Body of pancreas (tissue), 4 donors: ENCODE results near the gene BBOX1. TPM values are rescaled to one million over a fixed set of nuclear protein-coding genes. Genes with fewer than 3 reads are reported as not detected.

ENCODE experiments used
- ATAC-seq: fragments of 150-250 bp; one replicate; pipeline ENCODE4 v1.9.1; 2016
- DNase-seq, 4 donors: peaks; one replicate each; pipeline ENCODE4 v3.0.0-alpha.2; 2019
- H3K27ac ChIP-seq, 4 donors: fragments of 200-600 bp; sonication (generic); 1 replicate in 3 of 4; 2 replicates in 1 of 4; pipeline versions ENCODE4 v1.5.1 to v1.6.1; 2016 to 2019; ENCODE audit warnings: mild to moderate bottlenecking in 1 of 4, mixed read lengths in 1 of 4, moderate library complexity in 1 of 4
- H3K27me3 ChIP-seq, 2 donors: fragments of 200-600 bp; sonication (generic); one replicate each; pipeline ENCODE4 v1.6.0; 2016; ENCODE audit warnings: mild to moderate bottlenecking in 1 of 2
- H3K36me3 ChIP-seq, 2 donors: fragments of 200-600 bp; sonication (generic); replicated peaks in 1 of 2; 2 replicates each; pipeline ENCODE4 v1.5.1; 2016; ENCODE audit warnings: low read depth in 2 of 2; ENCODE audit not compliant: insufficient read depth in 1 of 2
- H3K4me1 ChIP-seq: fragments of 200-600 bp; sonication (generic); one replicate; pipeline ENCODE4 v1.6.0; 2016
- H3K4me3 ChIP-seq, 2 donors: fragments of 200-600 bp; sonication (generic); 1 replicate in 1 of 2; 2 replicates in 1 of 2; pipeline ENCODE4 v1.5.1; 2016 to 2019
- H3K9me3 ChIP-seq, 3 donors: fragments of 200-600 bp; sonication (generic); 1 replicate in 2 of 3; 2 replicates in 1 of 3; pipeline ENCODE4 v1.5.1; 2016
- POLR2A ChIP-seq, 3 donors: fragments of 450-650 bp; IDR thresholded peaks; one replicate each; pipeline ENCODE4 v1.6.1; 2016; ENCODE audit warnings: antibody characterized with exemption in 3 of 3, mild to moderate bottlenecking in 2 of 3
- WGBS, 2 donors: methylation state at CpG; one replicate each; pipeline ENCODE4 v1.1.5; 2017; 5-methylcytosine and 5-hydroxymethylcytosine counted together
- intact Hi-C: fragments of 100-400 bp; cut with DNase I; formaldehyde crosslinking; loops from one replicate; pipeline ENCODE4 v1.15.1; 2023
- total RNA-seq, 2 donors: library from RNA; depleted of rRNA; stranded (reverse); fragments of >200 nt; gene quantifications; one replicate each; pipeline ENCODE4 v1.1.0, GENCODE V29; 2016
- TF ChIP-seq, protein P1 (sequence below), 7 experiments: fragments of 450-650 bp in 4 of 7; fragments of 200-600 bp in 3 of 7; sonication (generic) in 3 of 7; IDR thresholded peaks; one replicate each; pipeline ENCODE4 v1.5.1; 2016 to 2019; ENCODE audit warnings: antibody characterized with exemption in 7 of 7

Gene BBOX1
- total RNA-seq, 2 donors from 2014 or later, result not detected

DNA sequence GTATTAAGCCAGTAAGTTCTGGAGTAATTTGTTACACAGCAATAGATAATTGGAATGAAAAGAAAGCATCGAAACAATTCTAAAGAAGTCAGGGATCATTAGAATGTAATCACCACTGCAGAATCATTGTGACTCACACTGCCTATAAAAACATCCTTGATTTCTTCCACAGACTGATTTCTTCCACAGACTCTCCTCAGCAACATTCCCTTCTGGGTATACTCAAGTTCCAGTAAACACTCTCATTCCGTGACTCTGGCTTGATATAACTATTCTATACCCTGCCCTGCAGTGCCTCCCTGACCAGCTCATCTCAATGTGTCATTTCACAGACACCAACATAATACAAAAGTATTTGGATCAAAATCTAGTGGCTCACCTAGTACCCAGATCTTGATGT, 120.5 kb downstream of the BBOX1 start:
- 88% methylated on average over 2 of the region's 2 CpGs for WGBS, 2 donors
- Histone ChIP-seq H3K4me3 (no peak overlapping the region), H3K36me3 (no peaks in the 10 kb centered on the region), H3K27ac (no peak overlapping the region), H3K4me1 (no peaks in the 10 kb centered on the region), H3K9me3 (no peaks in the 10 kb centered on the region), H3K27me3 (no peaks in the 10 kb centered on the region)
- intact Hi-C loops, result loop anchor here (5.0 to 10.0 kb wide), 2 partner anchors 409 to 866 kb away; no protein-coding TSS in a partner anchor
- DNase-seq (no peak), ATAC-seq (no peak)
- TF ChIP-seq, protein P1, sequence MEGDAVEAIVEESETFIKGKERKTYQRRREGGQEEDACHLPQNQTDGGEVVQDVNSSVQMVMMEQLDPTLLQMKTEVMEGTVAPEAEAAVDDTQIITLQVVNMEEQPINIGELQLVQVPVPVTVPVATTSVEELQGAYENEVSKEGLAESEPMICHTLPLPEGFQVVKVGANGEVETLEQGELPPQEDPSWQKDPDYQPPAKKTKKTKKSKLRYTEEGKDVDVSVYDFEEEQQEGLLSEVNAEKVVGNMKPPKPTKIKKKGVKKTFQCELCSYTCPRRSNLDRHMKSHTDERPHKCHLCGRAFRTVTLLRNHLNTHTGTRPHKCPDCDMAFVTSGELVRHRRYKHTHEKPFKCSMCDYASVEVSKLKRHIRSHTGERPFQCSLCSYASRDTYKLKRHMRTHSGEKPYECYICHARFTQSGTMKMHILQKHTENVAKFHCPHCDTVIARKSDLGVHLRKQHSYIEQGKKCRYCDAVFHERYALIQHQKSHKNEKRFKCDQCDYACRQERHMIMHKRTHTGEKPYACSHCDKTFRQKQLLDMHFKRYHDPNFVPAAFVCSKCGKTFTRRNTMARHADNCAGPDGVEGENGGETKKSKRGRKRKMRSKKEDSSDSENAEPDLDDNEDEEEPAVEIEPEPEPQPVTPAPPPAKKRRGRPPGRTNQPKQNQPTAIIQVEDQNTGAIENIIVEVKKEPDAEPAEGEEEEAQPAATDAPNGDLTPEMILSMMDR (IDR thresholded peaks at IDR 0.05), result no peak
- no peak for TF ChIP-seq POLR2A (IDR thresholded peaks at IDR 0.05)

DNA sequence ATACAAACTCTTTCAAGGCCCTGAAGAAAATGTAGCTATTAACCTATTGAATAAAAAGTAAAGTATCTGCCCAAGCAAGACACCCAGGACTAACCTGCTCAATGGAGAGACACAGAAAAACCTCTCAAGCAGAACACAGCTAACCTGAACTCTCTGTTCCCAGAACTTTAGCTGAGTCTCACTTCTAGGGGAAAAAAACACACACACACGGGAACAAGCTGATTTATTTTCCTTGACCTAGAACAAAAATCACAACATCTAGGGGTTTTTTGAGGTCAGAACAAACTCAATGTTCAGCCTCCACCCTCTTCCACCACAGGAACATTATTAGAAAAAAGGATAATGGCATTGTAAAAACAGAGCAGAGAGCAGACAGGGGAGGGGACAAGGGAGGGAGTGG, 121.6 kb downstream of the BBOX1 start:
- DNase-seq (no peak), ATAC-seq (no peak)
- H3K36me3 ChIP-seq, result no peaks in the 10 kb centered on the region
- no peaks in the 10 kb centered on the region for H3K27me3 ChIP-seq
- no peak overlapping the region for H3K4me3 ChIP-seq
- H3K9me3 ChIP-seq, result no peaks in the 10 kb centered on the region
- no peak overlapping the region for H3K27ac ChIP-seq
- TF ChIP-seq, protein P1 (IDR thresholded peaks at IDR 0.05), result no peak
- TF ChIP-seq POLR2A (IDR thresholded peaks at IDR 0.05), result no peak
- intact Hi-C loops, result loop anchor here (5.0 to 10.0 kb wide), 2 partner anchors 410 to 867 kb away; no protein-coding TSS in a partner anchor
- H3K4me1 ChIP-seq, result no peaks in the 10 kb centered on the region
- 41 to 43% methylated on average over 1 of the region's 1 CpG for WGBS, 2 donors

DNA sequence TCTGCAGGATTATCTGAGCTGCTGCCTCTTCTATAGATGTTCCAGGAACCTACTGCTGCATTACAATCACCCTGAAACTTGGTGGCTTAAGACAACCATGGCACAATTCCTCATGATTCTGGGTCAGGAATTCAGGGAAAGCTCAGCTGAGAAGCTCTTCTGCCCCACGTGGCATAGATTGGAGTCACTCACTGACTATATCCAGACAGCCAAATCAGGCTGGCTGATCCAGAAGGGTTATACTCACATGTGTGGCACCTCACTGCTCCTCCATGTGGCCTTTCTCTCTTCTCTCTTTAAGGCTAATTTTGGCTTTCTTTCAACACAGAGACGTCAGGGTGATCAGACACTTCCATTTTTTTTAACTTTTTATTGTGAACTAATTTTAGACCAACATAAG, 125.5 kb downstream of the BBOX1 start:
- no peaks in the 10 kb centered on the region for H3K9me3 ChIP-seq
- no peaks in the 10 kb centered on the region for H3K4me1 ChIP-seq
- no peaks in the 10 kb centered on the region for H3K36me3 ChIP-seq
- no peak overlapping the region for H3K4me3 ChIP-seq
- intact Hi-C loops, result loop anchor here (10.0 kb wide), 1 partner anchor 871 kb away; no protein-coding TSS in a partner anchor
- no peak overlapping the region for H3K27ac ChIP-seq
- no peaks in the 10 kb centered on the region for H3K27me3 ChIP-seq
- no peak for DNase-seq
- ATAC-seq, result no peak
- WGBS, 2 donors, result 0 to 20% methylated on average over 2 of the region's 2 CpGs
- TF ChIP-seq, protein P1 (IDR thresholded peaks at IDR 0.05), result no peak
- TF ChIP-seq POLR2A (IDR thresholded peaks at IDR 0.05), result no peak

DNA sequence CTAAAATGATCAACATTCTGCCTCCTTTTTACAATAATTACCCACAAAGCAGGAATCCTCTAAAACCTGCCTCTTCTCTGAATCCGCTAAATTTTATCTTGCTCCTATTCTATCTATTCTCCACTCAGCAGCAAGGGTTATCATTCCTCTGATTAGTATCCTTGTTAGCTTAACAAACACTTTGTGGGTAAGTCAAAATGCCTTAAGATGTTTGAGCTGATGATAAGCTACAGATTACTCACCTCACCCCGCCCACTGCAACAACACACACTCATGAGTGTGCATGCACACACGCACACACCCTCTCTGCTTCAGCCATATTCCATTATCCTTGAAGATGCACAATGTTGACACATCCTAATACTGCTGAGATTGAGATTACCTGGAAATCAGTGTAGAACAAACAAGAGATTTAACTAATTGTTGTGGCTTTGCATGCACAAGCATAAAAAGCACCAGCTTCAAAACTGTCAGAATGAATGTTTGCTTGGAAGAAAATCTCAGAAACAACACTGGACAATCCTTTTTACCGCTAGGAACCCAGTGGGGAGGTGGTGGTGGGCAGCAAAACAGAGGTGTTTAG, 130.9 kb downstream of the BBOX1 start:
- Histone ChIP-seq H3K9me3 (no peaks in the 10 kb centered on the region), H3K27ac (no peak overlapping the region), H3K27me3 (no peaks in the 10 kb centered on the region), H3K36me3 (no peaks in the 10 kb centered on the region), H3K4me1 (peaks cover 12% of the 10 kb centered on the region), H3K4me3 (no peak overlapping the region)
- TF ChIP-seq, protein P1 (IDR thresholded peaks at IDR 0.05), result no peak
- no peak for TF ChIP-seq POLR2A (IDR thresholded peaks at IDR 0.05)
- intact Hi-C loops, result no loop called here
- no peak for ATAC-seq
- WGBS, 2 donors, result 65 to 69% methylated on average over 4 of the region's 4 CpGs
- no peak for DNase-seq

DNA sequence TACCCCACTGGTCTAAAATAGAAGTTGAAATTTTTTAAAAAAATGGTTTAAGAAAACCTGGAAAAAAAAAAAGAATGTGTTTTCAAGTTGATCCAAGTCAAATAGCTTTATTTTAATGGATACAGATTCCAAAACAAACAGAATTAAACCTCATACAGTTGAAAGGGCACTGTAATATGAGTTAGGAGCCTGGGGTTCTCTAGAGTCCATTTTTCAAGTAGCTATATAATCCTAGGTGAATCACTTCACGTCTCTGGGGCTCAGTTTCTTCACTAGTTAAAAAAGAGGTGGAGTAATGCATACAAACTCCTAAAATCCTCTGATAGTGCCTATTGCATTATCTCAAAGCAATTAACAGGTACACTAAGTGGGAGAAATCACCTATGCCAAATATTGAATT, 132.9 kb downstream of the BBOX1 start:
- intact Hi-C loops, result no loop called here
- 42 to 62% methylated on average over 1 of the region's 1 CpG for WGBS, 2 donors
- H3K36me3 ChIP-seq, result no peaks in the 10 kb centered on the region
- DNase-seq (no peak), ATAC-seq (no peak)
- no peak for TF ChIP-seq POLR2A (IDR thresholded peaks at IDR 0.05)
- TF ChIP-seq, protein P1 (IDR thresholded peaks at IDR 0.05), result no peak
- H3K4me1 ChIP-seq, result peaks cover 12% of the 10 kb centered on the region
- no peak overlapping the region for H3K27ac ChIP-seq
- no peaks in the 10 kb centered on the region for H3K9me3 ChIP-seq
- no peak overlapping the region for H3K4me3 ChIP-seq
- H3K27me3 ChIP-seq, result no peaks in the 10 kb centered on the region
